Stimulated activated naive CD8-positive, alpha-beta T cell treated with anti-CD3 and anti-CD28 coated beads, Interleukin-15, Interleukin-2, amounts not matched to agents 100 U/mL and 50 U/mL, for 24 hours (primary cell): ENCODE data around the gene PRTN3.
A peak's percentile ranks its signal among the peaks of the same experiment; 100 is the strongest.
"Not testable (repeated sequence)": the region's sequence is repeated elsewhere in the genome, so short reads cannot be mapped to it uniquely, and the experiment has no call there.

Source experiments
- ATAC-seq: fragments of 150-1000 bp; cut with Tn5 transposase; one replicate; pipeline ENCODE4 v1.10.0; 2021
- DNase-seq: peaks from one replicate; pipeline ENCODE4 v3.0.0; 2021

The PRTN3 gene

DNA sequence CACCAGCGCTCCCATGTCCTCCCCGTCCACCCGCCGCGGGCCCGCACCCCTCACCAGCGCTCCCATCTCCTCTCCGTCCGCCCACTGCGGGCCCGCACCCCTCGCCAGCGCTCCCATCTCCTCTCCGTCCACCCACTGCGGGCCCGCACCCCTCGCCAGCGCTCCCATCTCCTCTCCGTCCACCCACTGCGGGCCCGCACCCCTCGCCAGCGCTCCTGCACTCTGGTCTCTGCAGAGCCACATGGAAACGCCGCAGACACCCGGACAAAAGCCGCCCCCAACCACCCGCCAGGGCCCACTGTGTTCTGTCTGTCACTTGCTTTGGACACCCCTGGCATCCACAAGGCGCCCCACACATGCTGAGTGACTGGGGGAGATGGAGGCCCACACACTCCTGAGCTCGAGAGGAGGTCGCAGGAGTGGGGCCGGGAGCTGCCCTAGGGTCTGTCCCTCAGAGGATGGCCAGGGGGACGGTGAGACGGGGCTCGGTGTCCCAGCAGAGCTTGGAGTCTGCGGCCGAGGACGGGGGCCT is 26.0 kb downstream of the PRTN3 start:
- ATAC-seq: no peak

DNA sequence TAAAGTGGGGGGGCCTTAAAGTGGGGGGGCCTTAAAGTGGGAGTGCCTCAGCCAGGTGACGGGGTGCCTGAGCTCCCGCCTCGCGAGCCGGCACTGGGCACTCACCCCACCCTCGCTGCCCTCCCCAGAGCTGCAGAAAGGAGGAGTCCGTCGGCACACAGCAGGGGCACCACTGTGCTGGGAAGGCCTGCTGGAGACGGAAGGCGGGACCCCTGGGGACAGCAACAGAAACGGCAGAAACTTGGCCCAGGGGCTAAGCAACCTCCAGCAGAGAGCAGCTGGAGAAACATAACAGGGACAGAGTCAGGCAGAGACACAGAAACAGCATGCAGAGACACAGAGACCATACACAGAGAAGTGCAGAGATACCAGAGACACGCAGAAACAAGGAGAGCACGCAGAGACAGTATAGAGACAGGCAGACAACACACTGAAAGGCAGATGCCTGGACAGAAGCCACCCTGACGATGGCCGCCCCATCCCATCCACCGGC is 26.5 kb downstream of the PRTN3 start:
- no peak for ATAC-seq
- DNase-seq: no peak

More for the DNA sequence above, 26.0 kb downstream of the PRTN3 start:
- no peak for DNase-seq

DNA sequence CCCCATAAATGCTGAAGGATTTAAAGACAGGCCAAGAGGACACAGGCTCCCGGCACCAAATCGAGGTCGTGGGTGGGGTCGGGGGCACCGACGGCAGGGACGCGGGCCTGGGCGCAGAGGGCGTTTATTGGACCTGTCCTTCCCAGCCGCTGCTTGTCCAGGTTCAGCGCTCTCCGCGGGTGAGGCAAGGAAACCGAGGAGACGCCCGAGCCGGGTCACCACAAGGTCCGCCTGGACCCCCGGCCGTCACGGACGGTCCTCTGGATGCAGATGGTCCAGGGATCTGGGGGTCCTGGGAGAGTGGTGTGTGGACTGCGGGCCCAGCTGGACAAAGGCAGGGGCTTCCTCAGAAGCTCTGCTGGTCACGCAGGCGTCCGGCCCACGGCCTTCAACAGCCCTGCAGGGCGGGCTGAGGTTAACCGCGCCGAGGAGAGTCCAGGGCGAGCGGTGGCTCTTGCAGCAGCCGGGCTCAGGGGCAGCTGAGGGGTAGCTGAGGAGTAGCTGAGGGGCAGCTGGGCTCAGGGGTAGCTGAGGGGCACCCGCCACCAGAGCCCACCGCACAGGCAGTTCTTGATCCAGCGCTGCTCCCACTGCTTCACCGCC is 27.2 kb downstream of the PRTN3 start:
- DNase-seq (no peak), ATAC-seq (no peak)

DNA sequence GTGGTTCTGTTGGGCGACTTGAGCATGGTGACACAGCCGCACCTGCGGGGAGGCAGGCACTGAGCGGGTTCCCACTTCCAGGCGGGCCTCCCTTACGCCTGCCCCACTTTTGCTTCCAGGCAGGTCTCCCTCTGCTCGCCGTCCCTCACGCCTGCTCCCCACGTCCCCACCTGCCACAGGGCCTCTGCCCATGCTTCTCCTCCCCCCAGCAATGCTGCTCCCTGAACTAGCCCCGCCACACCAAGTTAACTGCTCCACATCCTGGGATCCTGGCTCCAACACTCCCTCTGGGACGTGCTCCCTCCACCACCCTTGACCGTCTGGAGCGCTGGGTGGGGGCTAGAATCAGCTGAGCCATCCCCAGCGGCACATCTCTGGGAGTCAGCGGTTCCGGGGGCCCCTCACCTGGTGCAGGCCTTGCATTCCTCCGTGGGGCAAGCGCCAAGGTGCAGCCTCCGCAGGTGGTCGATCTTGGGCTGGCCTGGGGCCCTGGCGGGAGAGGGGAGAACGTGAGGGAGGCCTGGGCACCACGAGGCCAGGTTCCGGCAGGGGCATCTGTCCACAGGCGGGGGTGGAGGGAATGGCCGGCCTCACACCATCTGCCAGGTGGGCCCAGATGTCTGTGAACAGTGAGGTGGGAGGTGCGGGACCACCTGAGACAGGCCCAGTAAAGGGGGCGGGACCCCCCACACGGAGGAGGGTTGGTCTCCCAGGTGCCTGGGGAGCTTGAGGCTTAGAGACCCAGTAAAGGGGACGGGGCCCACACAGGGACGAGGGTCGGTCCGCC is 27.9 kb downstream of the PRTN3 start:
- no peak for ATAC-seq

DNA sequence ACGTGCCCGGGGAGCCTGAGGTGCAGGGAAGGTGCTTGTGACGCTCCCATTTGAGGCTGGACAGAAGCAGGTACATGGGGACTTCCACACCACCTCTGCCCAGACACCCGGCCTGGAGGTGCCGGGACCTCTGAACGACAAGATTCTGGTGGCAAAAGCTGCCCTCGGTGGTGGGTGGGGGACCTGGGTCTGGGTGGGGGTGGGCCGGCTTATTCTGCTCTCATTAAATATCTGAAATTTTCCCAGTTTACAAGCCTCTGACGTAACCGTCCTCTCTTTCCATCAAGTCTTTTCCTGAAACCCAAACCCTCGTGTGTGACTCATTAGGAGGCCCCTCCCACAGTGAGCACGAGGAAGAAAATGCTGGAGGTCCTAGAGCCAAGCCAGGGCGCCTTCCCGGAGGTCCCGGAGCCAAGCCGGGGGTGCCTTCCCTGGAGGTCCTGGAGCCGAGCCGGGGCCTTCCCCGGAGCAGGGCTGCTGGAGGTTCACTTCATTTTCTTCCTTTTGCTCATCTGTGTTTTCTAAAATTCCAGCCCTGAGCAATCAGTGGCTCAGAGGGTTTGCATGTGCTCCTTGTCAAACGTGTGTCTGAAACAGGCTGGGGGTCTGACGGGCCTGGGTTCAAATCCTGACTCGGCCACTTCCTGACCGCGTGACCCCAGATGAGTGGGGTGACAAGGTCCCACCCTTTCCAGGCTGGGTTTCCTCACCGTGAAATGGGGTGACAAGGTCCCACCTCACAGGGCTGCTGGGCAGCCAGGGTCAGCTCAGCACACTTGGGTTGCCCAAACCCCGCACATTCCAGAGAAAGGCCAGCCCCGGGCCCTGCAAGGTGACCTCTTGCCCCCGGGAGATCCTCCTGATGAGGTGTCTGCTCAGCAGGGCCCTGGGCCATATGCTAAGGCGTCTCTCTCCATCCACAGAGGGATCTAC is 28.7 kb downstream of the PRTN3 start:
- no peak for ATAC-seq
- DNase-seq: no peak

More for the DNA sequence above, 27.9 kb downstream of the PRTN3 start:
- DNase-seq: no peak

DNA sequence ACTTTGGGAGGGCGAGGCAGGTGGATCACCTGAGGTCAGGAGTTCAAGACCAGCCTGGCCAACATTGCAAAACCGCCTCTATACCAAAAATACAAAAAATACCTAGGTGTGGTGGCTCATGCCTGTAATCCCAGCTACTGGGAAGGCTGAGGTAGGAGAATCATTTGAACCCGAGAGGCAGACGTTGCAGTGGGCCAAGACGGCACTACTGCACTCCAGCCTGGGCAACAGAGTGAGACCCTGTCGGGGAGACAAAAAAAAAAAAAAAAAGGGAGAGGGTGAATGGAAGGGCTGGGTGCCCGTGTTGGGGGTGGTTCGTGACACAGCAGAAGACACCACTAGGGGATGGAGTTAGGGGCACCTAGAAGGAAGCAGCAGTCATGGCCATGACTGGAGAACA is 29.5 kb downstream of the PRTN3 start:
- DNase-seq (no peak), ATAC-seq (no peak)

DNA sequence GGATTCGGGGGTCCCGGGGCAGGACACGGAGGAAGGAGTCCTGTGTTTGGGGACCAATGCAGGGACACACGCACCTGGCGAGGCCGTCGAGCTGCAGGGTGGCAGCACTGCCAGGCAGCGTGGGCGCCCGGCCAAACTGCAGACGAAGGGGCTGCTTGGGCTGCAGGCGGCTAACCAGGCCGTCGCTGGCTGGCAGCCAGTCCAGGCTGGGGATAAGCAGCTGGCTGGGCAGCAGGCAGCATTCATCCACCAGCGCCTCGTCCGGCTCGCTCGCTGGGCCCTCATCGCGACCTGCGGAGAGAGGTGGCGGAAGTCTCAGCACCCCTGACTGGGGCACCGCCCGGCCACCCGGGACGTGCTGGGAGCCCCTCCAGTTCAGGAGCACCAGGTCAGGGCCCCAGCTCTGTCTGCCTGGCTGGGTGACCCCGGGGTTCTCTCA is 30.2 kb downstream of the PRTN3 start:
- no peak for ATAC-seq
- DNase-seq: no peak

DNA sequence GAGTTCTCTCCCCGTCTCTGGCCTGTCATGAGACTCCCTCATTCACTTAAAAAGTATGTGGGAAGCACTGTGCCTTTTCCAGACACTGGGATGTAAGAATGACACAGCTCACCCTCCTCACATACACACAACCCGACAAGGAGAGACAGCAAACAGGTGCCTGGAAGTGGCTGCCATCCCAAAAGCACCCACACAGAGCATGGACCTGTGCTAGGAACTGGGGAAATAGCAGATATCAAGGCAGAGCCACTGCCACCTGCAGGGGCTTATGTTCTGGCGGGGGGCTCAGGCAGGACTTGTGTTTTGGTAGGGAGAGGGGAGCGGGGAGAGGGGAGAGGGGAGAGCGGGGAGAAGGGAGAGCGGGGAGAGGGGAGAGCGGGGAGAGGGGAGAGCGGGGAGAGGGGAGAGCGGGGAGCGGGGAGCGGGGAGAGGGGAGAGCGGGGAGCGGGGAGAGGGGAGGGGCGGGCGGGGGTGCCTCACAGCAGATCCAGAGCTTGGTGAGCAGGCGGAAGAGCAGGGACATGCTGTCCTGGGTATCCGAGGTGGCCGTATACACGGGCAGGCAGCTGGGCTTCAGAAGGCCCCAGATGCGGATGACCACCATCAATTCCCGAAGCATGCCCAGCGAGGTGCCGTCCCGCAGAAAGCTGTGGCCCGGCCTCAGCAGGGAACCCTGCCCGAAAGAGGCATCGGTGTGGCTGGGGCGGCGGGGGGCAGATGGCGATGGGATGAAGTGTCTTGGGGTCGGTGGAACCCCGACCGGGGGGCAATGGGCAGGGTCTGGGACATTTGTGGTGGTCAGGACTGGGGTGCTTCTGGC is 30.9 kb downstream of the PRTN3 start:
- ATAC-seq (no peak), DNase-seq (peak; percentile 23)

DNA sequence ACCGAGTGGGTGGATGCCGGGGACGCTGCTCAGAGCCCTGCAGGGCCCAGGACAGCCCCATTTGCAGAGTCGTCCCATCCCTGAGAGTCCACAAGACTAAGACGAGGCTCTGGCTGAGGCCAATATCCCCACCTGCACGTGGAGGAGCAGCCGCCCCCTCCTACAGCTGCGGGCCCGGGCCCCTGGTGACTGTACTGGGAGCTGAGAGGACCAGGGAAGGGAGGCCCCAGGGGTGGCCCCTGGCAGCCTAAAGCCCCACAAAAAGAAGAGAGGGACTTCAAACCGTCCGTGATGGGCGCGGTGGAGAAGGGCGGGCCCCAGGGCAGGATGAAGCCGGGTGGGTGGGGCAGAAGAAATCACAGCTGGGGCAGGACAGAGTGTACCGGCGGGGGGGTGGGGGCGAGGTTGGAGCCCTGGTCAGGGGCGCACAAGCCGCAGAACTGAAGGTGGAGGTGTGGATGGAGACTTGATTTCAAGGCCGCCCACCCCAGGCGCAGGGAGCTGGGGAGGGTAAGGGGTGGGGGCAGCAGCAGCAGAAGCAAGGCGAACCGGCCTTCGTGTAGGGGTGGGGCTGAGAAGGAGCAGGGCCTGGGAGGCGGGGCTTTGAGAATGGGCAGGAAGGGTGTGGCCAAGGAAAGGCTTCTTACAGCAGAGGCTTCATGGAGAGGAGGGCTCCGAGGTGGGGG is 31.6 kb downstream of the PRTN3 start:
- DNase-seq (peak; percentile 85), ATAC-seq (peak; percentile 68)

DNA sequence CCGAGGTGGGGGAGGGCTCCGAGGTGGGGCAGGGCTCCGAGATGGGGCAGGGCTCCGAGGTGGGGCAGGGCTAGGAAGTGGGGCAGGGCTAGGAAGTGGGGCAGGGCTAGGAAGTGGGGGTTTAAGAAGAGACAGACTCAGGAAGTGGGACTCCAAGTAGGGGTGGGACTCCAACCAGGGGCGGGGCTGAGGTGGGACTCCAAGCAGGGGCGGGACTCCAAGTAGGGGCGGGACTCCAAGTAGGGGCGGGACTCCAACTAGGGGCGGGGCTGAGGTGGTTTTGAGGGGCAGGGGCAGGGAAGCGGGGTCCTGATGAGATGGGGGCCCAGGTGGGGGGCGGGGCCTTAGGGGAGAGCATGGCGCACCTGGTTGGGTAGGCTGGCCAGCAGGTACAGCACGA is 32.3 kb downstream of the PRTN3 start:
- DNase-seq (peak; percentile 76), ATAC-seq (peak; percentile 76)

DNA sequence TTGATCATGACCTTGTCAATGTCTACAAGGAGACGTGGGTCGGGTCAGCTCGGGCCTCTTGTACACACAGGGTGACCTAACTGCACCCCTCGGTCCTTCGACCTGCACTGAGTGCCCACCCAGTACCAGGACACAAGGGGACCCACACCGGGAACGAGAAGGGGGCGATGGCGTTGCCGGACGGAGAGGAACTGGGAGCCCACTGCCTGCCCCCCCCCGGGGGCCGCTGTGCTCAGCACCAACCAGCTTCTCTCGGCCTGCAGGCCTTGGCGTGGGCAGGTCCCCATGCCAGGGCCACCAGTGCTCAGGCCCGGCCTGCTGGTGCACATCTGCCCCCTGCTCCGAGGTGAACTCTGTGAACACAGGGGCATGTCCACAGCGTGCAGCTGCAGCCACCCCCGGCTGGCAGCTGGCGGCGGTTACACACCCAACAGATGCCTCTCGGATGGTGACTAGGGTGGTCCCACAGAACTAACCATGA is 32.8 kb downstream of the PRTN3 start:
- no peak for ATAC-seq

DNA sequence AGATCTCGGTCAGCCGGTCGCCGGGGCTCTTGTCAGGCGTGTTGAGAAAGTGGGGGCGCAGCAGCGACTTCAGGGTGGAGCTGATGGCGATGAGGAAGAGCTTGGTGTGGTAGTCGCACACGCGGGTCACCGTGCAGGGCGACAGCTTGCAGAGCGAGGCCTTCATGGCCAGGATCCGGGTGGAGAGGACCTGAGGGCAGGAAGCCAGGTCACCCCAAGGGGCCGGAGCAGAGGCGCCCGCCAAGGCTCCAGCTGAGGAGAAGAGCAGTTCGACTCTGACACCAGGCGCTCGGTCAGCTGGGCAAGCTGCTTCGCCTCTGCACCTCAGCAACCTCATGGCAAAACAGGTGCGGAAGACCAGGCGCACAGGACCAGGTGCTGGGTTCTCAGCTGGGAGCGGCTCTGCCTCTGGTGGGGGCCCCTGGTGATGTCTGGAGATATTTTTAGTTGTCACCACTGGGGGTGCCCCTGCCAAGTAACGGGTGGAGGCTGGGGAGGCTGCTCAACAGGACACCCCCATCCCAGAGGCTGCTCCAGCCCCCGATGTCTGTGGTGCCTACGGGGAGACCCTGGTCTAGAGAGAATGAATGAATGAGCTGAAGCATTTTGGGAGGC is 34.6 kb downstream of the PRTN3 start:
- no peak for DNase-seq
- no peak for ATAC-seq

More for the DNA sequence above, 32.8 kb downstream of the PRTN3 start:
- no peak for DNase-seq

DNA sequence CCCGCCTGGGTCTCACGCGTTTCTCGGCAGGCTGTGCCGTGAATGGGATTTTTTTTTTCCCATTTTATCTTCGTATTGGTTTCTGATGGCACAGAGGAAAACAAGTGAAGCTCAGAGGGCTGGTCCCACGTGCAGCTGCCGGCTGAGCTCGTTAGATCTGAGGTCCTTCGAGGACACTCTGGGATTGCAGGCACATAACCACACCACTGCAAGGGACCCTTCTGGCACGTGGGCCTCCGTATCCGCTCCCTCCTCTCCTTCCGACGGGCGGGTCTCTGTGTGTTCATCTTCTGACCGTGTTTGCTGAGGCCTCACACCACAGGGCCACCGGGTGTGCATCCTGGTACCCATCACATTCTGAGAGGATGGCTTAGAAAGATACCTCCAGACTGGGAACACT is 35.3 kb downstream of the PRTN3 start:
- no peak for ATAC-seq

DNA sequence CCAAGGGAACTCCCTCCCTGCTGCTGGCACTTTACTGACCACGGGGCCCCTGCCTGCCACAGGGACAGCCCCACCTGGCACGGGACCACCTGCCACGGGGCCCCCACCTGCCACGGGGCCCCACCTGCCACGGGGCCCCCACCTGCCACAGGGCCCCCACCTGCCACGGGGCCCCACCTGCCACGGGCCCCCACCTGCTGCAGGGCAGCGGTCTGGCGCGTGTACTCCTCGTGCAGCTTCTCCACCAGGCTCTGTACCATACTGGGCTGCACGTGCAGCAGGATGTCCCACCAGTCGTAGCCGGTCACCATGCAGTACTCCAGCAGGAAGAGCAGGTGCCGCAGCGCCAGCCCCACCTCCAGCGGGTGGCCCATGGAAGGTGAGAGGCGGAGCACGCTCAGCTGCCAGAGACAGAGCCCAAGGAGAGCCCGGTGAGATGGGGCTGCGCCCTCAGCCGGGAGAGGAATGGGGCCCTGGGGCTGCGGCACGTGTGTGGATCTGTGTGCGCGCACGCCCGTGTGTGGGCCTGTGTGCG is 36.0 kb downstream of the PRTN3 start:
- DNase-seq (no peak), ATAC-seq (no peak)

More for the DNA sequence above, 35.3 kb downstream of the PRTN3 start:
- DNase-seq: no peak

DNA sequence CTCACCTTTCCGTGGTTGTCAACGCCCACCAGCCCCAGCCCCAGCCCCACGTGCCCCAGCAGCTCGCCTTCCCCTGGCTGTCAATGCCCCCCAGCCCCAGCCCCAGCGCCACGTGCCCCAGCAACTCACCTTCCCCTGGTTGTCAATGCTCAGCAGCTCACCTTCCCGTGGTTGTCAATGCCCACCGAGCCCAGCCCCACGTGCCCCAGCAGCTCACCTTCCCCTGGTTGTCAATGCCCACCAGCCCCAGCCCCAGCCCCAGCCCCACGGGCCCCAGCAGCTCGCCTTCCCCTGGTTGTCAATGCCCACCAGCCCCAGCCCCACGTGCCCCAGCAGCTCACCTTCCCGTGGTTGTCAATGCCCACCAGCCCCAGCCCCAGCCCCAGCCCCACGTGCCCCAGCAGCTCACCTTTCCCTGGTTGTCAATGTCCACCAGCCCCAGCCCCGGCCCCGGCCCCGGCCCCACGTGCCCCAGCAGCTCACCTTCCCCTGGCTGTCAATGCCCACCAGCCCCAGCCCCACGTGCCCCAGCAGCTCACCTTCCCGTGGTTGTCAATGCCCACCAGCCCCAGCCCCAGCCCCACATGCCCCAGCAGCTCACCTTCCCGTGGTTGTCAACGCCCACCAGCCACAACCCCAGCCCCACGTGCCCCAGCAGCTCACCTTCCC is 37.3 kb downstream of the PRTN3 start:
- DNase-seq, ATAC-seq: not testable (repeated sequence)

DNA sequence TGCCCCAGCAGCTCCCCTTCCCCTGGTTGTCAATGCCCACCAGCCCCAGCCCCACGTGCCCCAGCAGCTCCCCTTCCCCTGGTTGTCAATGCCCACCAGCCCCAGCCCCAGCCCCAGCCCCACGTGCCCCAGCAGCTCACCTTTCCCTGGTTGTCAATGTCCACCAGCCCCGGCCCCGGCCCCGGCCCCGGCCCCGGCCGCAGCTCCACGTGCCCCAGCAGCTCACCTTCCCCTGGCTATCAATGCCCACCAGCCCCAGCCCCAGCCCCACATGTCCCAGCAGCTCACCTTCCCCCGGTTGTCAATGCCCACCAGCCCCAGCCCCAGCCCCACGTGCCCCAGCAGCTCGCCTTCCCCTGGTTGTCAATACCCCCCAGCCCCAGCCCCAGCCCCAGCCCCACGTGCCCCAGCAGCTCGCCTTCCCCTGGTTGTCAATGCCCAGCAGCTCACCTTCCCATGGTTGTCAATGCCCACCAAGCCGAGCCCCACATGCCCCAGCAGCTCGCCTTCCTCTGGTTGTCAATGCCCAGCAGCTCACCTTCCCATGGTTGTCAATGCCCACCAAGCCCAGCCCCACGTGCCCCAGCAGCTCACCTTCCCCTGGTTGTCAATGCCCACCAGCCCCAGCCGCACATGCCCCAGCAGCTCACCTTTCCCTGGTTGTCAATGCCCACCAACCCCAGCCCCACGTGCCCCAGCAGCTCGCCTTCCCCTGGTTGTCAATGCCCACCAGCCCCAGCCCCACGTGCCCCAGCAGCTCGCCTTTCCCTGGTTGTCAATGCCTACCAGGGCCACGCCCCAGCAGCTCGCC is 38.2 kb downstream of the PRTN3 start:
- not testable (repeated sequence) for ATAC-seq, DNase-seq

DNA sequence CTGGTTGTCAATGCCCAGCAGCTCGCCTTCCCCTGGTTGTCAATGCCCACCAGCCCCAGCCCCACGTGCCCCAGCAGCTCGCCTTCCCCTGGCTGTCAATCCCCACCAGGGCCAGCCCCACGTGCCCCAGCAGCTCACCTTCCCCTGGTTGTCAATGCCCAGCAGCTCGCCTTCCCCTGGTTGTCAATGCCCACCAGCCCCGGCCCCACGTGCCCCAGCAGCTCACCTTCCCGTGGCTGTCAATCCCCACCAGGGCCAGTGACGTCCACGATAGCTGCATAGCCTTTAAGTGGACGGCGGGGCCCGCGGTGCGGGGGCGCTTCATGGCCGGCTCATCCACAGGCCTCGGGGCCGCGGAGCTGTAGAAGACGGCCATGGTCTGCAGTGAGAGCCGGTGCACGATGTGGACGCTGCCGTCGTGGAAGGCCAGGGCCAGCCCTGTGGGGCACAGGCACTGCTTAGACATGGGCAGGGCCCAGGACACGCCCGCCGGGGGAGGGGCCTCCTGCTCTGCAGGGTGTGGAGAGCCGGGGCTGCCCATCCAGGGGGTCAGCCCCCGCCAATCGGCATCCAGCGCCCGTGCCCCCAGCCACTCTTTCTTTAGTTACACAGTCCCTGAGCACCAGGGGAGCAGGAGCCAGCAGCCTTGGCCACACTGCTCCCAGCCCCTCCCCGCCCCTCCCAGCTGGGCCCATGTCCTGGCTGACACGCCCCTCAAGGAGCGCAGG is 39.1 kb downstream of the PRTN3 start:
- no peak for ATAC-seq
- DNase-seq: no peak
